Muscle of arm (tissue), 12 donors: Measurements from ENCODE around the gene UGT1A1. TPM values are rescaled to one million over a fixed set of nuclear protein-coding genes. Genes with fewer than 3 reads are reported as not detected.

Experiments used
- DNase-seq: peaks from one replicate; pipeline ENCODE4 v3.0.0-alpha.2; 2013
- polyA plus RNA-seq, 12 donors: library from polyadenylated mRNA; unstranded; fragments of 120-200 nt; gene quantifications; one replicate each; pipeline ENCODE4 v1.2.1, GENCODE V29; 2013; ENCODE audit not compliant: insufficient read length in 12 of 12

Gene UGT1A1
- polyA plus RNA-seq, 12 donors = 0.05 to 0.14 (median 0.06) TPM; not detected in 8

DNA sequence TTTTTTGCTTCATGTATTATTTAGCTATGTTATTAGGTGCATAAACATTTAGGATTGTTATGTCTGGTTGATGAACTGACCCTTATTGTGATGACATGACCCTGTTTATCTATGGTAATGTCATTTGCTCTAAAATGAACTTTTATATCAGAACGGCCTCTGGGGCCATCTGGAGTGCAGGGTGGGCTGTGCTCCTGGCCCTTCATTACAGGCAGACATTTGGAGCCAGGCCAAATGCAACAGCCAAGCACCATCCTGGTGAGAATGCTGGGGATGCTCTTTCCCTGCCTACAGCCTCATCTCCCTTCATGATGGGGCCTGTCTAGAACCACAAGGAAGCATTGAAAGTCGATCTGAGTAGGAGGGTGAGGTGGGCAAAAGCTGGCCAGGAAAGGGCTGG lies 56.3 kb downstream of the UGT1A1 start:
- DNase-seq = no peak

GRCh38 chr2:233816771-233817170 lies 56.7 kb downstream of the UGT1A1 start:
- no peak for DNase-seq

GRCh38 chr2:233817361-233817911 lies 57.4 kb downstream of the UGT1A1 start:
- DNase-seq = no peak

DNA sequence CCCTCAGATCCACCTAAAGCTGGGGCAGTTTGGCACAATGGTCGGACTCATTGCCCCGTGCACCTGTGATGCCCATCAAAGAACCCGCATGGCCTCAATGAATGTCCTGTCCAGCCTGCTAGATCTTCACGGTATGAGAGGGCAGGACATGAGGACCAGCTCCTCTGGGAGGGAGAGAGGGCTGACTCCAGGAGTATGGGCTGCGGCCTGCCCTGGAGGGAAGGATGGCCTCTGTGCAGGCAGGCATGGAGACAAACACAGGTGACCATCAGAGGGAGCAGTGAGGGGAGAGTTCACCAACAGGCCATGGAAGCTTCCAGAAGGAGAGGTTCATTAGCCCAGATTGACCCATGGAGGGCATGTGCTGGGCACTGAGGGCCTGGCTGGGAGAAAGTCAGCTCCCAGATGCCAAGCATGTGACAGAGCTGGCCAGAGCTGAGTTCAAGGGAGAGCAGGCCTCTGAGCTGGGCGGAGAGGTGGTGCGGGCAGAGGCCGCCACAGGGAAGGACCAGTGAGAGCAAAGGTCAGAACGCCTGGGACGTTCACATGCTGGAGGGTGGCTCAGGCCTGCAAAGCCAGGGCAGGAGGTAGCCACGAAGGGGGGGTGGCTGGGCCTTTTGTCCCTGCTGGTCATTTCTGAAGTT lies 58.0 kb downstream of the UGT1A1 start:
- DNase-seq = no peak

DNA sequence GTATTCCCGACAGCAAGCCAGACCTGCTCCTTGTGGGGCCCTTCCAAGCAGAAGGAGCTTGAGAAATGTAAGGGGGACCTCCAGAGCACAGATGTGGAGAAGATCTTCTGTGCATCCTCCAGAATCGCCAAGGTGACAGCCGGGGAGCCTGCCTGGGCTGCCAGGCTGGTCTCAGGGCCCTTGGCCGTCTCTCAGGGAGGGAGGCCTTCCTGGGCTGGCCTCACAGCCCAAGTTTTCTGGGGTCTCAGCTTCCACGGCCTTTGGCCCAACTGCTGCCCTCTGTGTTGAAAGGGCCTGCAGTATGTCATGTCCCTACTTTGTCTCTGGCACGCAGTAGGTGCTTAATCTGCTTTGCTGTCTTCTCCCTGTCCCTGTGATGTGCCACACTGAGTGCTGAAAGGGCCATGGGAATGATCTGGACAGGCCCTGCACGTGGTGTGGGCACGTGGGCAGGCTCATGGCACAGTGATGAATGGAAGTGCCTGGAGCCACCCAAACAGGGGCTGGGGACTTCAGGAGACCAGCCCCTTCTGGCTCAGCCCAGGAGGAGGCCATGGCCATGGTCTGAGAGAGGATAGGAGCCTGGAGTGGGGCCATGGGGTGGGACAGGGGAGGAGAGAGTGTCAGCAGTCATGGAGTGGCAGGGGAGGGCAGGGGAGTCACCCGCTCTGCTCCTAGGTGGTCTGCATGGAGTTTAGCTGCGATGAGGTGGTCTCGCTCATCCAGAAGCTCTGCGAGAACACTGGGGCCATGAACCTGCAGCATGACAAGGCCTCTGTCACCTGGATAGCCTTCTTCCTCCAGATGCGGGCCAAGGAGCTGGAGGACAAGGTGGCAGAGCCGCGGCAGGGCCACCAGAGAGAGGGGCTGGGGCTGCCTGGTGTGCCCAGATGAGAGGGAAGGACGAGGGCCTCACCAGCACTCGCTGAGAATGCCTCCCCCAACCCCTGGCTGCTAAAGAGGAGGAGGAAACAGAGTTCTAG lies 58.9 kb downstream of the UGT1A1 start:
- no peak for DNase-seq

- no peak for DNase-seq
Observed at GRCh38 chr2:233819884-233820773, 60.1 kb downstream of the UGT1A1 start.

GRCh38 chr2:233820774-233821105 lies 60.7 kb downstream of the UGT1A1 start:
- no peak for DNase-seq

DNA sequence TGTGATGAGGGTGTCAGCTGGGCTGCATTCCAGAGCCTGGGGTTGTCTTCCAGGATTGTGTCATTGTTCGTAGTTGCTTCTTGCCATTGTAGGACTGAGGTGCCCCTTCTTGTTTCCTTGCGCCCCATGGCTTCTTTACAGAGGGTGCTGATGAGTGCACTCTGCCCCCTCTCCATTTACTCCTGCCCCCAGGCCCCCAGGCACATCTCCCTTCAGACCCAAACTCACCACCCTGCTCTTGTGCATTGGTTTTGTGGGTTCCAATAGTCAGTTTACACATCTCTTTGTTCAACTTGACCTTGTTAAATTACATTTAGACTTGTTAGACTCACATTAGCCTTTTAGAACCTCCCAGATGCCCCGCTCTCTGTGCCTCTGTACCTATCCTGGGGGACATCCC lies 61.1 kb downstream of the UGT1A1 start:
- no peak for DNase-seq

GRCh38 chr2:233821709-233822100 lies 61.6 kb downstream of the UGT1A1 start:
- DNase-seq = no peak

DNA sequence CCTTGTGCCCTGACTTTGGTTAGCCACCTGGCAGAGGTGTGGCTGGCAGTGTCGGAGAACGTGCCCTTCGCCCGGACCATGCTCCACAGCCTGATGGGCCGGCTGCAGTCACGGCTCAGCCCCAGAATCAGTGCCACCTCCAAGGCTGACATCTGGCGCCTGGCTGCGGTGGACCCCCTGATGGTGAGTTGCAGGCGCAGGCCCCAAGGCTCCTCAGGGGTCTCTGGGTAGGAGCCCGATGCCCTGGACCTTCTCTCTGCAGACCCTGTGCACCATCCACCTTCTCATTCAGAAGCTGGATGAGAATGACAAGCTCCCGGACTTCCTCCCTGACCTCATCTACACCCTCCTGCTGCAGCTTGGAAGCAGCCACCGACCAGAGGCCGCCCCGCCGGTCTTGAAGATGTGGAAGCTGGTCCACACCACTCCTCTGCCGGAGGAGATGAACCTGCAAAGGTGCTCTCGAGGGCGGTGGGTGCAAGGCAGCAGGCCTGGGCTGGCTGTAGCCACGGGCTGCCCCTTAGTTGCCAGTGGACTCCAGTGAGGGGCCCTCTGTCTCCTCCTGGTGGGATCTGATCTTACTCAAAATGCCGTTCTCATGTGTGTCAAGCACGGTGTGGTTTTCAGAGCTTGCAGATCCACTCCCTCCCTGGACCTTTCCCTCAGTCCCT lies 62.2 kb downstream of the UGT1A1 start:
- no peak for DNase-seq

Other genes starting within 250 kb of the UGT1A1 start
- 10 to 100 TPM in 11 of 12 donors, not detected in 1; 16.4 to 42.6 (median 26.4) TPM for gene USP40, start 193.5 kb upstream of the UGT1A1 start, polyA plus RNA-seq
- not detected for gene UGT1A8, start 142.6 kb upstream of the UGT1A1 start, polyA plus RNA-seq
- not detected for gene UGT1A10, start 123.8 kb upstream of the UGT1A1 start, polyA plus RNA-seq
- gene UGT1A9, start 88.4 kb upstream of the UGT1A1 start, polyA plus RNA-seq = not detected
- gene UGT1A7, start 78.4 kb upstream of the UGT1A1 start, polyA plus RNA-seq = not detected
- gene UGT1A6, start 67.4 kb upstream of the UGT1A1 start, polyA plus RNA-seq = under 1 TPM in 2 of 12 donors, not detected in 10; 0.14 to 0.62 TPM
- not detected for gene UGT1A5, start 47.4 kb upstream of the UGT1A1 start, polyA plus RNA-seq
- not detected for gene UGT1A4, start 41.5 kb upstream of the UGT1A1 start, polyA plus RNA-seq
- not detected for gene UGT1A3, start 31.2 kb upstream of the UGT1A1 start, polyA plus RNA-seq
- under 1 TPM in 3 of 12 donors, not detected in 9; 0.12 to 0.44 (median 0.21) TPM for gene MROH2A, start 18.1 kb downstream of the UGT1A1 start, polyA plus RNA-seq
- gene HJURP, start 94.3 kb downstream of the UGT1A1 start, polyA plus RNA-seq = 10 to 100 TPM in 8 of 12 donors, 1 to 10 TPM in 3, not detected in 1; 6.2 to 31.1 (median 12.0) TPM
- under 1 TPM in 4 of 12 donors, not detected in 8; 0.11 to 0.30 (median 0.26) TPM for gene TRPM8, start 157.1 kb downstream of the UGT1A1 start, polyA plus RNA-seq